IPS DF 4.7 (cell line): Measurements from ENCODE around the gene IREB2.

Source experiments
- DNase-seq: peaks from one replicate; pipeline ENCODE4 v3.0.0-alpha.2; 2013; ENCODE audit warnings: low spot score; ENCODE audit errors: extremely low read depth

The IREB2 gene

DNA sequence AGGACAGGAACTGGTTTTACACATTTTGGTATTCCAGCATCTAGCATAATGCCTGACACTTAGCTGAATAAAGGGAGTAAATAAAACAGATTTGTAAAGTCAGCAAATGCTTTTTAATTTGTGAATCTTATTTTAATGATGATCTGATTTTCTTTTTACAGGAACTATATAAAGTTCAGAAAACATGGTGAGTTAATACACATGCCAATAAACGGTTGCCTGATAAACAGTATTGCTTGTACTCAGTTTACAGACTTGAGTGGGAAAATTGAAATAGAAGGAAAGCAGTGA, 103.7 kb downstream of the IREB2 start:
- DNase-seq, result no peak

DNA sequence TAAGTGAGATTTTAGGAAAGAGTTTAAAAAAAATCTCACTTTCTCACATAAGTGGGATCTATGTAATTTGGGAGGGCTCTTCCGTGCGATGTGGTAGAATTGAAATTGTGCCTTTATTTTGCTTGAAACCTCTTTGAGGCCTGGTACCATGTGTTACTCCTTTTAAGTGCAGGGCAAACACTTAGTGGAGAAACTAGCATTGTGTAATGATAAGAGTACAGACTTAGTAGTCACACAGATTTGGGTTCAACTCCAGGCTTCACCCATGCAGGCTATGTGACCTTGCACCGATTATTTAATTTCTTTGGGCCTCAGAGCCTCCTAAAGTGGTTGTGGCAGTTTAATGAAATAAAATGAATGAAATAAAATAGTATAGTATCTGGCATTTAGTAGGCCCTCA, 104.6 kb downstream of the IREB2 start:
- no peak for DNase-seq

DNA sequence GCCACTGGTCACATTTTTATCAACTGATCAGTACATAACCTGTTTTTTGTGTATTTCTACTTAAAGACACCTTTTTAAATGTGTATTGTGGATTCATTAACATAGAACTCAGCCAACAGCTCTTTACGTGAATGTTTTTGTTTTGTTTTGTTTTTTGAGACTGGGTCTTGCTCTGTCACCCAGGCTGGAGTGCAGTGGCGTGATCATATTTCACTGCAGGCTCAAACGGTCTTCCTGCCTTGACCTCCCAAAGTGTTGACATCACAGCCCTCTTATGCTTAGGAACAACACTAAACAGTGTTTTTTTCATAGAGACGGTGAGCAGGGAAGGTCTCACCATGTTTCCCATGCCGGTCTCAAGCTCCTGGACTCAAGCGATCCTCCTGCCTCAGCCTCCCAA, 112.2 kb downstream of the IREB2 start:
- DNase-seq, result no peak

DNA sequence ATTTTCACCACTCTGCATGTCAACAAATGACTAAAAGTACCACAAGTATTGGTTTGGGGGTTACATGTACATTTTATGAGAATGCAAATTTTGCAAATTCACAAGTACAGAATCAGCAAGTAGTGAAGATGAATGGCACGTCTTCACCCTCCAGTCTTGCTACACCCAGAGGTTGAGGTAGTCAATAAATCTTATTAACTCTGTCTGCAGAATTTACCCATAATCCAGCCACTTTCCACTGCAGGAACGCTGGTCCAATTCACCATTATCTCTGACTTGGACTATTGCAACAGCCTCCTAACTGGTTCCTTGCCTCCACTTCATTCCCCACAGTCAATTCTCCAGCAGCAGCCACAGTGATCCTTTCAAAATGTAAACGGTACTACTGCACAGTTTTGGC, 112.8 kb downstream of the IREB2 start:
- no peak for DNase-seq
